AG09319 (cell line): ENCODE data around the gene PANK2.

Source experiments
- DNase-seq: peaks from one replicate; pipeline ENCODE4 v3.0.0-alpha.2; 2010; ENCODE audit warnings: low read depth; ENCODE audit errors: extremely low read depth
- CTCF ChIP-seq: IDR thresholded peaks from 2 replicates; pipeline ENCODE4 v1.5.1; 2011; ENCODE audit warnings: low read depth, mild to moderate bottlenecking, inconsistent platforms, low read length, moderate library complexity

Gene PANK2

GRCh38 chr20:3908667-3909066 is 19.5 kb downstream of the PANK2 start:
- no peak for TF ChIP-seq CTCF

GRCh38 chr20:3909952-3910366 is 20.8 kb downstream of the PANK2 start:
- DNase-seq, result no peak
- TF ChIP-seq CTCF, result no peak

More at GRCh38 chr20:3908667-3909066, 19.5 kb downstream of the PANK2 start:
- no peak for DNase-seq

GRCh38 chr20:3910853-3911252 is 21.7 kb downstream of the PANK2 start:
- TF ChIP-seq CTCF, result no peak
- DNase-seq, result no peak

- no peak for DNase-seq
- TF ChIP-seq CTCF, result no peak
Observed at GRCh38 chr20:3911956-3912355, 22.8 kb downstream of the PANK2 start.

- no peak for TF ChIP-seq CTCF
- no peak for DNase-seq
Observed at GRCh38 chr20:3914446-3914845, 25.3 kb downstream of the PANK2 start.

GRCh38 chr20:3915691-3916090 is 26.5 kb downstream of the PANK2 start:
- DNase-seq, result no peak

GRCh38 chr20:3916364-3916763 is 27.2 kb downstream of the PANK2 start:
- no peak for DNase-seq
- no peak for TF ChIP-seq CTCF

More at GRCh38 chr20:3915691-3916090, 26.5 kb downstream of the PANK2 start:
- TF ChIP-seq CTCF, result no peak
